GM19351 (cell line): Measurements from ENCODE around the gene SNX14.
"Not testable (repeated sequence)": the region's sequence is repeated elsewhere in the genome, so short reads cannot be mapped to it uniquely, and the experiment has no call there.

Experiments used
- ATAC-seq: cut with Tn5 transposase; IDR thresholded peaks from one replicate; pipeline ENCODE4 v1.9.1; 2021; ENCODE audit warnings: mild to moderate bottlenecking, moderate library complexity; ENCODE audit not compliant: unreplicated experiment

SNX14 gene

DNA sequence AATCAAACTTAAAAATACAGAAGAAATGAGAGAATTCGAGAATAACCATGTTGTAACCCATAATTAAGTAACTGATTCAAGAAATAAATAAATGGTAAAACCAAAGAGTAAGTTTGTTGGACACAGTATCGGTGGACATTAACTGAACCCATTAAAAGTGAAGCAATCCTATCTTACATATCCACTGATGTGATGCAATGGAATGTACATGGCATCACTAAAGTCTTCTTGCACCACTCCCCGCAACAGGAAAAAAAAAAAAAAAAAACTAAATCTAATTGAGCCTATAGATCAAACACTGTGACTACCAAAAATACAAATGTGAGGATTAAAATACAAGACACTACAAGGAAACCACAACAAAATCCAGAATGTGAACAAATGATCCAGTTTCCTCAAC, 7.9 kb downstream of the SNX14 start:
- ATAC-seq, result no peak

DNA sequence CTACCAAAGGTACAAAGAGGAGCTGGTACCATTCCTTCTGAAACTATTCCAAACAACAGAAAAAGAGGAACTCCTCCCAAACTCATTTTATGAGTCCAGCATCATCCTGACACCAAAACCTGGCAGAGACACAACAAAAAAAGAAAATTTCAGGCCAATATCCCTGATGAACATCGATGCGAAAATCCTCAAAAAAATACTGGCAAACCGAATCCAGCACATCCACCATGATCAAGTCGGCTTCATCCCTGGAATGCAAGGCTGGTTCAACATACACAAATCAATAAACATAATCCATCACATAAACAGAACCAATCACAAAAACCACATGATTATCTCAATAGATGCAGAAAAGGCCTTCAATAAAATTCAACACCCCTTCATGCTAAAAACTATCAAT, 10.8 kb downstream of the SNX14 start:
- not testable (repeated sequence) for ATAC-seq

DNA sequence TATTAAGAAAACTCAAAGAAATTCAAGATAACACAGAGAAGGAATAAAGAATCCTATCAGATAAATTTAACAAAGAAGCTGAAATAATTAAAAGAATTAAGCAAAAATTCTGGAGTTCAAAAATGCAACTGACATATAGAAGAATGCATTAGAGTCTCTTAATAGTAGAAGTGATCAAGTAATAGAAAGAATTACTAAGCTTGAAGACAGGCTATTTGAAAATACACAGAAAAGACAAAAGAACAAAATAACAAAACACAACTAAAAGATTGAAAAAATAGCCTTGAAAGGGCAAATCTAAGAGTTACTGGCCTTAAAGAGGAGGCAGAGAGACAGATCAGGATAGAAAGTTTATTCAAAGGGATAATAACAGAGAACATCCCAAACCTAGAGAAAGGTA, 12.1 kb downstream of the SNX14 start:
- no peak for ATAC-seq

DNA sequence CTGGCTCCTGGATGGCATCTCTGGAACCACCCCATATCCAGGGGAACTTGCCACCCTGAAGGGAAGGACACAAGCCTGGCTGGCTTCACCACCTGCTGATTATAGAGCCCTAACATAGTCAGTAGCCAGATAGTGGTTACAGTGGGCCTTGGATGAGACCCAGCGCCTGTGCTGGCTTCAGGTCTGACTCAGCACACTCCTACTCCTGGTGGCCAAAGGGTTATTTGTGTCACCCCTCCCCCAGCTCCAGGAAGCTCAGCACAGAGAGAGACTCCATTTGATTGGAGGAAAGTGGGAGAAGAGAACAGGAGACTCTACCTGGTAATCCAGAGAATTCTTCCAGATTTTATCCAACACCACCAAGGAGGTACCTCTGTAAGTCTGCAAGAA, 12.8 kb downstream of the SNX14 start:
- peak; percentile 97 for ATAC-seq

GRCh38 chr6:85580118-85580877, 13.4 kb downstream of the SNX14 start:
- peak; percentile 9 for ATAC-seq

DNA sequence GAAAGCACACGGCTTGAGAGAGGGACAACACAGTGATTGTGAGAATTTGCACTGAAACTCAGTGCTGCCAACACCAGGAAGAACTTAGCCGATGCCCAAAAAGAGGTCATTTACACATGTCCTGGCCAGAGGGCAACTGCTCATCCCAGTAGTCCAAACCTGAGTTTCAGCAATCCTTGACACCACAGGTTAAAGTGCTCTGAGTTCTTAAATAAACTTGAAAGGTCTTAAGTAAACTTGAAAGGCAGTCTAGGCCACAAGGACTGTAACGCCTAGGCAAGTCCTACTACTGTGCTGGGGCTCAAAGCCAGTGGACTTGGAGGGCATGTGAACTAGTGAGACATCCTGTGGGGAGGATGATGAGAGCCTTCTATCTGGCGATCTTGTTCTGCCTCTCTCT, 14.1 kb downstream of the SNX14 start:
- ATAC-seq, result no peak

- no peak for ATAC-seq
Observed at GRCh38 chr6:85576476-85576875, 17.2 kb downstream of the SNX14 start.

GRCh38 chr6:85574932-85575598, 18.6 kb downstream of the SNX14 start:
- no peak for ATAC-seq

DNA sequence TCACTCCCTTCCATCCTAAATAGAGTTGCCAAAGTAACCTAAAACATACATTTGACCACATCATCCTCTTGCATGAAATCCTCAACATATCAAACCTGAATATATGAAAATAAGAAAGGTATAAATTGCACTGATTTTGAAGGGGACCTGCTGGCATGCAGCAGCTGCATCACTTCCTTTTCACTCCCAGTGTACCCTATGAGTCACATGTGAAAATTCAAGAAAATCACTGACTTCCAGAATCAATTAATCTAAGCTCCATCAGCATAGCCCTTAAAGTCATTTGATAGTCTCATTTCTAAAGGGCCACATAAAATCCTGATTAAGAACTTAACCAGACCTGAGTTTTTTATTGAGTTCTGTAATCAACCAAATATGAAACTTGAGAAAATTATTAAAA, 24.3 kb downstream of the SNX14 start:
- ATAC-seq, result no peak

GRCh38 chr6:85568411-85568810, 25.2 kb downstream of the SNX14 start:
- no peak for ATAC-seq

GRCh38 chr6:85565736-85566135, 27.9 kb downstream of the SNX14 start:
- no peak for ATAC-seq

DNA sequence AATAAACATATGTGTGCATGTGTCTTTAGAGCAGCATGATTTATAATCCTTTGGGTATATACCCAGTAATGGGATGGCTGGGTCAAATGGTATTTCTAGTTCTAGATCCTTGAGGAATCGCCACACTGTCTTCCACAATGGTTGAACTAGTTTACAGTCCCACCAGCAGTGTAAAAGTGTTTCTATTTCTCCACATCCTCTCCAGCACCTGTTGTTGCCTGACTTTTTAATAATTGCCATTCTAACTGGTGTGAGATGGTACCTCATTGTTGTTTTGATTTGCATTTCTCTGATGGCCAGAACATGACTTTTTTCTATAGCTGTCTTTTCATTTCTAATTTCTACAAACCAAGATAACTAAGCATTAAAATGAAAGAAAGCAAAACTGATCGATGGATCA, 29.4 kb downstream of the SNX14 start:
- not testable (repeated sequence) for ATAC-seq

GRCh38 chr6:85561750-85562357, 31.8 kb downstream of the SNX14 start:
- ATAC-seq, result no peak

GRCh38 chr6:85556992-85557668, 36.5 kb downstream of the SNX14 start:
- no peak for ATAC-seq

DNA sequence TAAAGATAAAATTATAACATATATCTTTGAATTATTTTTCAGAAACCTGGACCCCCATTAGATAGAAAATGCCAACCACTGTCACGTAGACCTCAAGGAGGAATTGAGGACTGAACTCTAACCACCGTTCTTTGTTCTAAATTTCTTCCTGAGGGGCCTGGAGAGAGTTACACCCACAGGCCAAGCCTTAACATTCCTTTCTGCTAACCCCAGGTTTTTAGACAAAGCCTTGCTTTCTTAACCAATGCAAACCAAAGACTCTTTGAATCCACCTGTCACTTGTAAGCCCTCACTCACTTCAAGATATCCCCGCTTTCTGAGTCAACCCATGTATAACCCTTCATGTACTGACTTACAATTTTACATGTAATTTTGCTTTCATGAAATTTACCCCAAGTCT, 41.0 kb downstream of the SNX14 start:
- no peak for ATAC-seq

GRCh38 chr6:85551264-85551663, 42.4 kb downstream of the SNX14 start:
- ATAC-seq, result no peak

GRCh38 chr6:85547719-85548118, 45.9 kb downstream of the SNX14 start:
- no peak for ATAC-seq

DNA sequence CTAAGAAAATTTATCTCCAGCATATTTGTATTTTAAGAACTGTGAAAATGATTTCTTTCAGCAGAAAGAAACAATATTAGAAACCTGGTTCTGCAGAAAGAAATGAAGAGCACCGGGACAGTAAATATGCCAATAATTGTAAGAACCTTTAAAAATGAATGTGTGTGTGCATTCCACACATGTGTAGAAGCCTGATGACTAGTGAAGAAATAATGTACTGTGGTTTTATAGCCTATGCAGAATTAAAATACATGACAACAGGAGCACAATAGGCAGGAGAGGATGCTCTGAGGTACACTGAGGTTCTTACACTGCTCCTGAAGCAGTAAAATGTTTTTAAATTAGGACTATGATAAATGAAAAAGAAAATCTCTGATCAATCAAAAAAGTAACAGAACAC, 48.9 kb downstream of the SNX14 start:
- no peak for ATAC-seq

DNA sequence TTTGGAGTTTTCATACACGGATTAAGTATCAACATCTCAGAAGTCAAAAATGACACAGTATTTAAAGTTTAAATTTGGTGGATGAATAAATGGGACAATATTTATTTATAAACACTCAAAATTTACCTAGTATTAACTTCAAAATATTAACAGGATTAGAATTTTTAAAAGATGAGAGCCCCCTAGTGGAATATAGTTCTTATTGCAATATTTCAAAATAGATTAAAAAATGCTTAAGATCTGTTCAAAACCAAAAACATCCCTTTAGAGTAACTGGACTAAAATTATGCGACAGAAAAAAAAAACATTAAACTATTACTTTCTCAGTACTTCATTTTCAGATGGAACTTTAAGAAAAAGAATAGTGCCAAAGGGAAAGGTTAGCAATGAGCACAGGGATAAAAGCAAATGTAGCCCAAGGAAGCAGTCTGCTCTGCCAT, 56.6 kb downstream of the SNX14 start:
- no peak for ATAC-seq

DNA sequence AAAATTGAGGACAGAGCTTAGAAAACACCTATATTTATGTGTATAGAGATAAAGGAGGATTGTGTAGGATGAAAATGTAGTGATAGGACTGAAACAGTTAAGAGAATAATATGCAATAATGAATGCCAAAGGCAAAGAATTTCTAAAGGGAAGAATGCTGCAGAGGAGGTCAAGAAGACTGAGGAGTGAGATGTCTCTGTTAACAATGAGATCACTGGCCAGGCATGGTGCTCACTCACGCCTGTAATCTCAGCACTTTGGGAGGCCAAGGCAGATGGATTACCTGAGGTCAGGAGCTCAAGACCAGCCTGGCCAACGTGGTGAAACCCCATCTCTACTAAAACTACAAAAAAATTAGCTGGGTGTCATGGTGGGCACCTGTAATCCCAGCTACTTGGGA, 69.4 kb downstream of the SNX14 start:
- not testable (repeated sequence) for ATAC-seq

GRCh38 chr6:85516168-85516567, 77.5 kb downstream of the SNX14 start:
- ATAC-seq, result no peak
